ENCODE results near the gene MAPK14. TPM values are rescaled to one million over a fixed set of nuclear protein-coding genes. Genes with fewer than 3 reads are reported as not detected.

The MAPK14 gene
- total and polyA plus RNA-seq, 2 donors (not counting 1 experiment from before 2014, with no cell fraction given) = 55.9 to 57.8 TPM

GRCh38 chr6:36025260-36025931 is 2.2 kb upstream of the MAPK14 start:
- H3K27me3 ChIP-seq (ENCODE audit: control insufficient read depth, insufficient read depth, low read length) = no peaks in the 10 kb centered on the region
- peak overlapping the region; percentile 71 for H3K4me2 ChIP-seq (ENCODE audit: extremely low read depth, insufficient read depth, low read length)
- DNase-seq (ENCODE audit: low read depth in 2 of 2) = peak; percentile 43 to 75
- no peak overlapping the region for H2AFZ ChIP-seq (ENCODE audit: low read length)
- H3K9me3 ChIP-seq (ENCODE audit: control insufficient read depth, insufficient read depth, low read depth, low read length) = no peaks in the 10 kb centered on the region
- no peaks in the 10 kb centered on the region for H3K36me3 ChIP-seq (ENCODE audit: control insufficient read depth, insufficient read depth, low read length)
- no peak for TF ChIP-seq EZH2 (IDR thresholded peaks at IDR 0.05; ENCODE audit: low read length, missing control alignments)
- no peak for TF ChIP-seq CTCF (conservative IDR thresholded peaks at IDR 0.05 in 1 of 2, IDR thresholded peaks at IDR 0.05 in 1 of 2; ENCODE audit: low read depth in 1 of 2, low read length in 2 of 2)
- H3K4me1 ChIP-seq (ENCODE audit: control insufficient read depth, extremely low read depth, insufficient read depth, low read length) = peaks cover 10% of the 10 kb centered on the region
- H3K79me2 ChIP-seq (ENCODE audit: control insufficient read depth, insufficient read depth, low read length) = peaks cover 28% of the 10 kb centered on the region
- H3K4me3 ChIP-seq (replicated peaks in 1 of 4; ENCODE audit: control extremely low read depth in 1 of 4, insufficient read depth in 1 of 4, low read depth in 3 of 4, low read length in 4 of 4) = no peak overlapping the region
- no peak overlapping the region for H3K27ac ChIP-seq (ENCODE audit: insufficient read depth, low read length)
- no peak overlapping the region for H3K9ac ChIP-seq (ENCODE audit: insufficient read depth, low read length)
- no peaks in the 10 kb centered on the region for H4K20me1 ChIP-seq (ENCODE audit: control insufficient read depth, extremely low read depth, insufficient read depth, low read length)

GRCh38 chr6:36025932-36026327 is 1.7 kb upstream of the MAPK14 start:
- Histone ChIP-seq H2AFZ (ENCODE audit: low read length) (peak overlapping the region; percentile 49), H3K27ac (ENCODE audit: insufficient read depth, low read length) (no peak overlapping the region), H3K36me3 (ENCODE audit: control insufficient read depth, insufficient read depth, low read length) (no peaks in the 10 kb centered on the region), H3K4me1 (ENCODE audit: control insufficient read depth, extremely low read depth, insufficient read depth, low read length) (peaks cover 10% of the 10 kb centered on the region), H3K4me3 (replicated peaks in 1 of 4; ENCODE audit: control extremely low read depth in 1 of 4, insufficient read depth in 1 of 4, low read depth in 3 of 4, low read length in 4 of 4) (no peak overlapping the region), H3K9me3 (ENCODE audit: control insufficient read depth, insufficient read depth, low read depth, low read length) (no peaks in the 10 kb centered on the region), H3K4me2 (ENCODE audit: extremely low read depth, insufficient read depth, low read length) (peak overlapping the region; percentile 71), H4K20me1 (ENCODE audit: control insufficient read depth, extremely low read depth, insufficient read depth, low read length) (no peaks in the 10 kb centered on the region), H3K9ac (ENCODE audit: insufficient read depth, low read length) (no peak overlapping the region), H3K27me3 (ENCODE audit: control insufficient read depth, insufficient read depth, low read length) (no peaks in the 10 kb centered on the region), H3K79me2 (ENCODE audit: control insufficient read depth, insufficient read depth, low read length) (peaks cover 33% of the 10 kb centered on the region)
- no peak for TF ChIP-seq CTCF (conservative IDR thresholded peaks at IDR 0.05 in 1 of 2, IDR thresholded peaks at IDR 0.05 in 1 of 2; ENCODE audit: low read depth in 1 of 2, low read length in 2 of 2)
- no peak for TF ChIP-seq EZH2 (IDR thresholded peaks at IDR 0.05; ENCODE audit: low read length, missing control alignments)
- peak; percentile 22 to 62 for DNase-seq (ENCODE audit: low read depth in 2 of 2)

GRCh38 chr6:36028088-36028876 is 674 bp downstream of the MAPK14 start:
- peak overlapping the region; percentile 76 for H2AFZ ChIP-seq (ENCODE audit: low read length)
- H3K79me2 ChIP-seq (ENCODE audit: control insufficient read depth, insufficient read depth, low read length) = peaks cover 56% of the 10 kb centered on the region
- no peak for TF ChIP-seq EZH2 (IDR thresholded peaks at IDR 0.05; ENCODE audit: low read length, missing control alignments)
- TF ChIP-seq CTCF (conservative IDR thresholded peaks at IDR 0.05 in 1 of 2, IDR thresholded peaks at IDR 0.05 in 1 of 2; ENCODE audit: low read depth in 1 of 2, low read length in 2 of 2) = no peak
- no peaks in the 10 kb centered on the region for H4K20me1 ChIP-seq (ENCODE audit: control insufficient read depth, extremely low read depth, insufficient read depth, low read length)
- peak overlapping the region; percentile 73 for H3K4me2 ChIP-seq (ENCODE audit: extremely low read depth, insufficient read depth, low read length)
- DNase-seq (ENCODE audit: low read depth in 2 of 2) = peak; percentile 10 to 23
- peak overlapping the region; percentile 84 for H3K27ac ChIP-seq (ENCODE audit: insufficient read depth, low read length)
- no peaks in the 10 kb centered on the region for H3K27me3 ChIP-seq (ENCODE audit: control insufficient read depth, insufficient read depth, low read length)
- no peaks in the 10 kb centered on the region for H3K9me3 ChIP-seq (ENCODE audit: control insufficient read depth, insufficient read depth, low read depth, low read length)
- peaks cover 10% of the 10 kb centered on the region for H3K4me1 ChIP-seq (ENCODE audit: control insufficient read depth, extremely low read depth, insufficient read depth, low read length)
- peak overlapping the region; percentile 95 for H3K9ac ChIP-seq (ENCODE audit: insufficient read depth, low read length)
- peak overlapping the region; percentile 79 to 100 (median 92) for H3K4me3 ChIP-seq (replicated peaks in 1 of 4; ENCODE audit: control extremely low read depth in 1 of 4, insufficient read depth in 1 of 4, low read depth in 3 of 4, low read length in 4 of 4)
- no peaks in the 10 kb centered on the region for H3K36me3 ChIP-seq (ENCODE audit: control insufficient read depth, insufficient read depth, low read length)

Measured in fibroblast of lung (primary cell).